Activated T-helper 1 cell treated with anti-CD3 and anti-CD28 coated beads, Interleukin-2, amount 50 U/mL, for 16 hours (primary cell): ENCODE results near the gene HJURP.
A peak's percentile ranks its signal among the peaks of the same experiment; 100 is the strongest.
"Not testable (repeated sequence)": the region's sequence is repeated elsewhere in the genome, so short reads cannot be mapped to it uniquely, and the experiment has no call there.

Experiments
- DNase-seq, 2 donors: peaks; one replicate each; pipeline ENCODE4 v3.0.0-alpha.2; 2020; ENCODE audit warnings: low read depth in 1 of 2, low spot score in 1 of 2

Gene HJURP

GRCh38 chr2:233854241-233854981 is at the start of gene HJURP:
Gene HJURP (minus strand): TSS chr2:233854535. CDS start chr2:233854500, 35 bp downstream.
- peak; percentile 77 to 83 for DNase-seq

GRCh38 chr2:233901884-233902283 is 47.5 kb upstream of the HJURP start:
- no peak for DNase-seq

GRCh38 chr2:233901367-233901766 is 47.0 kb upstream of the HJURP start:
- no peak for DNase-seq

- not testable (repeated sequence) for DNase-seq
These were observed 41.9 kb upstream of the HJURP start for GRCh38 chr2:233896253-233896652.

- DNase-seq = no peak
These were observed 38.5 kb upstream of the HJURP start for GRCh38 chr2:233892793-233893192.

- DNase-seq = no peak
These were observed 28.0 kb upstream of the HJURP start for GRCh38 chr2:233882353-233882752.

GRCh38 chr2:233872125-233872524 is 17.8 kb upstream of the HJURP start:
- DNase-seq = not testable (repeated sequence)

- DNase-seq = no peak
These were observed 17.1 kb upstream of the HJURP start for GRCh38 chr2:233871432-233871831.

- peak; percentile 25 to 38 for DNase-seq
These were observed 13.7 kb upstream of the HJURP start, which contains the start of gene MSL3B for GRCh38 chr2:233867993-233868532. Gene MSL3B (minus strand): TSS chr2:233868386.

GRCh38 chr2:233866479-233866878 is 12.1 kb upstream of the HJURP start:
- DNase-seq = no peak

GRCh38 chr2:233865838-233866237 is 11.5 kb upstream of the HJURP start:
- no peak for DNase-seq

- DNase-seq = no peak
These were observed 8.0 kb upstream of the HJURP start for GRCh38 chr2:233862261-233862768.

- no peak for DNase-seq
These were observed 4.0 kb upstream of the HJURP start for GRCh38 chr2:233858331-233858730.

- DNase-seq = peak in 1 of 2 donors; percentile 31
These were observed 3.3 kb upstream of the HJURP start for GRCh38 chr2:233857511-233858141.

GRCh38 chr2:233856184-233856583 is 1.8 kb upstream of the HJURP start:
- DNase-seq = no peak

GRCh38 chr2:233855345-233855744 is 1.0 kb upstream of the HJURP start:
- no peak for DNase-seq

GRCh38 chr2:233853883-233854240 is 473 bp downstream of the HJURP start:
- DNase-seq = no peak

GRCh38 chr2:233853353-233853752 is 982 bp downstream of the HJURP start:
- no peak for DNase-seq

GRCh38 chr2:233852056-233852455 is 2.3 kb downstream of the HJURP start:
- DNase-seq = no peak

- no peak for DNase-seq
These were observed 3.2 kb downstream of the HJURP start for GRCh38 chr2:233851169-233851568.

GRCh38 chr2:233850745-233851144 is 3.6 kb downstream of the HJURP start:
- DNase-seq = no peak

- DNase-seq = no peak
These were observed 4.6 kb downstream of the HJURP start for GRCh38 chr2:233849607-233850271.
